ENCODE measurements around the gene MICA.
A peak's percentile ranks its signal among the peaks of the same experiment; 100 is the strongest.
"Not testable (repeated sequence)": the region's sequence is repeated elsewhere in the genome, so short reads cannot be mapped to it uniquely, and the experiment has no call there.

MICA gene

DNA sequence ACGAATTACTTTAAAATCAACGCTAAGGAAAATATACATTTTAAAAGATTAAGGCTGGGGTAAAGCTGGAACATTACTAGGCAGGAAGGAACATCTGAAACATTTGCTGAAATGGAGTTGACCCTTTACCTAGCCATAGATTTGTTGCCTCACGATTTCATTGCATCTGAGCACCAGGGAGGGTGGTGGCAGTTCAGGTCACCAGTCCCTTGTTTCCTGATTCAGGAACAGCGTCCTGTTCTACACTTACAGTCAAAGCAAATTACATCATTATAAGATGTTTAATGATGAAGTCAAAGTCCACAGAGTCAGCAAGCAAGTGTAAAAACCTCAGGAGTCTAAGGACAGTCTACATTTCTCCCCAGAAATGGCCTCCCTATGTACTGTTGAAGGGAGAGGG lies 9.0 kb upstream of the MICA start:
- H3K4me3 ChIP-seq (ENCODE audit: low read depth, low read length) = no peak overlapping the region
- TF ChIP-seq, protein P1, sequence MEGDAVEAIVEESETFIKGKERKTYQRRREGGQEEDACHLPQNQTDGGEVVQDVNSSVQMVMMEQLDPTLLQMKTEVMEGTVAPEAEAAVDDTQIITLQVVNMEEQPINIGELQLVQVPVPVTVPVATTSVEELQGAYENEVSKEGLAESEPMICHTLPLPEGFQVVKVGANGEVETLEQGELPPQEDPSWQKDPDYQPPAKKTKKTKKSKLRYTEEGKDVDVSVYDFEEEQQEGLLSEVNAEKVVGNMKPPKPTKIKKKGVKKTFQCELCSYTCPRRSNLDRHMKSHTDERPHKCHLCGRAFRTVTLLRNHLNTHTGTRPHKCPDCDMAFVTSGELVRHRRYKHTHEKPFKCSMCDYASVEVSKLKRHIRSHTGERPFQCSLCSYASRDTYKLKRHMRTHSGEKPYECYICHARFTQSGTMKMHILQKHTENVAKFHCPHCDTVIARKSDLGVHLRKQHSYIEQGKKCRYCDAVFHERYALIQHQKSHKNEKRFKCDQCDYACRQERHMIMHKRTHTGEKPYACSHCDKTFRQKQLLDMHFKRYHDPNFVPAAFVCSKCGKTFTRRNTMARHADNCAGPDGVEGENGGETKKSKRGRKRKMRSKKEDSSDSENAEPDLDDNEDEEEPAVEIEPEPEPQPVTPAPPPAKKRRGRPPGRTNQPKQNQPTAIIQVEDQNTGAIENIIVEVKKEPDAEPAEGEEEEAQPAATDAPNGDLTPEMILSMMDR (IDR thresholded peaks at IDR 0.05; ENCODE audit: low read depth, low read length) = no peak

DNA sequence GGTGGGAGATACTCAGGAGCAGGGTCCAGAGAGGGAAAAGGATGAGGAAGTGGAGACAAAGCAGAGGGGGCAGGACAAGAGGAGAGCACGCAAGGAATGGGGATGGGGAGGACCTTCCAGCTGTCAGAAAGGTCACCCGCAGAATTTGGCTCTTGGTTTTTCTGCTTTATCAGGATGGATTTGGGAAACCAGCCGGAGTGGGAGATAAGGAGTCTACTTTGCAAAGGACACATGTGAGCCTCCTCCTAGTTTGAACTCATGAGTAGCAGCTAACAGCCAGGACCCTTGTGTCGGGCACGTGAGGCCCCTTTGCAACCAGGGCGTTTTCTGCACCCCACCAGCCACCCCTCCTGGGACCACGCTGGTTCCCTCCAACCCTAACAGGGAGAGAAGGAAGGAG lies 7.6 kb upstream of the MICA start:
- TF ChIP-seq, protein P1 (IDR thresholded peaks at IDR 0.05; ENCODE audit: low read depth, low read length) = no peak
- H3K4me3 ChIP-seq (ENCODE audit: low read depth, low read length) = no peak overlapping the region

DNA sequence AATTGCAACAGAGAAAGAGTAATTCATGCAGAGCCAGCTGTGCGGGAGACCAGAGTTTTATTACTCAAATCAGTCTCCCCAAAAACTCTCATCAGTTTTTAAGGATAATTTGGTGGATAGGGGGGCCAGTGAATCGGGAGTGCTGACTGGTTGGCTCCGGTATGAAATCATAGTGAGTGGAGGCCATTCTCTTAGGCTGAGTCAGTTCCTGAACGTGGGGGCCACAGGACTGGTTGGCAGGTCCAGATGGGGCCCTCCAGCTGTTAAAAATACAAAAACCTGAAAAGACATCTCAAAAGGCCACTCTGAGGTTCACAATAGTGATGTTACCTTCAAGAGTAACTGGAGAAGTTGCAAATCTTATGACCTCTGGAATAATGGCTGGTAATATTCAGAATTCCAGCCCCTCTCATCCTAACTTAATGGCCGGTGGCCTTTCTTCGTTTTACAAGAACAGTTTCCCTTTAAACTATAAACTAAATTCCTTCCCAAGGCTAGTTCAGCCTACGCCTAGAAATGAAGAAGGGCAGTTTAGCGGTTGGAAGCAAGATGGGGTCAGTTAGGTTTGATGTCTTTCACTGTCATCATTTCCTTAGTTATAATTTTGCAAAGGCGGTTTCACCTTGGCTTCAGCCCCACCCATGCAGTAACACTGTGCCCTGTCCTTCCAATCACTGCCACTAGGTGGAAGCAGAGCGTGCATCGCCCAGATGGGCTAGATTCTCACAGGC lies 6.8 kb upstream of the MICA start:
- TF ChIP-seq, protein P1 (IDR thresholded peaks at IDR 0.05; ENCODE audit: low read depth, low read length) = peak; percentile 84
- H3K4me3 ChIP-seq (ENCODE audit: low read depth, low read length) = no peak overlapping the region

DNA sequence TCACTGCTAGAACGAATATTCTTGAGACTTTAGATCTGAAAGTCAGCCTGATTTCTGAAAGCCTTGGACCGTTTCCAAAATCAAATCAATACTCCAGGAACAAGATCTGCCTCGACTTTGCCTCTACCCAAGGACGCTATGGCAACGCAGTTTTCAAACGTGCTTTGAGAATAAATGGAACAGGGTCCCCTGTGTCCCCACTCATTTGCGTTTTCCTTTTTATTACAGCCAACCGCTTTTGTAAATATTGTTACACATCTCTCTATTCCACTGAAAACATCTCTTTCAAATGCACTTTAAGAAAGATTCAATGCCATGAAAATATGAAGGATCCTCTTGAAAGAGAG lies 6.3 kb upstream of the MICA start:
- H3K4me3 ChIP-seq (ENCODE audit: low read depth, low read length) = not testable (repeated sequence)

DNA sequence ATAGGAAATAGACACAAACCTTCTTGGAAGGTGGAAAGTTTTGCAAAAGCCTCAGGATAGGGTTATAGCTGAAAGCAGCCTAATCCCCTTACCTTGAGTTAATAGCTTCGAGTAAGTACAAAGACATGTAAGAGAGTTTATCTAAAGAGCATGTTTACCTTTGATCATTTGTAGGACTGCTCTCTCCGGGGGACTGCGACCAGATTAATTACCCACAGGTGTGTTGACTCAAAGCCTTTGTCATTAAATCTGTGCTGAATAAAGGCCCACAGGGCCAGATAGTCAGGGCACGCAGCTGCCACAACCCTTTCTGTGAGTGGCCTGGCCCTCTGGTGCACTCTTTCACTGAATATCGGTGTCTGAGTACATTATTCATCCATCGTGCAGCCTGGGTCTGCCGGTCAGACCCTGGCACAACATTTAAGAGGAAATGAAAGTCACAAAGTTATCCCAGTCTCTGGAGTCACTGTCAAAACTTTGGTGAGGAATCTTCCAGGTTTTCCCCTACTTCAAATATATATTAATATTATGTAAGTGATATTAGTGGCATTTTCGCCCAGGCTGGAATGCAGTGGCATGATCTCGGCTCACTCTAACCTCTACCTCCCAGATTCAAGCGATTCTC lies 5.4 kb upstream of the MICA start:
- H3K4me3 ChIP-seq (ENCODE audit: low read depth, low read length) = no peak overlapping the region
- TF ChIP-seq, protein P1 (IDR thresholded peaks at IDR 0.05; ENCODE audit: low read depth, low read length) = no peak

DNA sequence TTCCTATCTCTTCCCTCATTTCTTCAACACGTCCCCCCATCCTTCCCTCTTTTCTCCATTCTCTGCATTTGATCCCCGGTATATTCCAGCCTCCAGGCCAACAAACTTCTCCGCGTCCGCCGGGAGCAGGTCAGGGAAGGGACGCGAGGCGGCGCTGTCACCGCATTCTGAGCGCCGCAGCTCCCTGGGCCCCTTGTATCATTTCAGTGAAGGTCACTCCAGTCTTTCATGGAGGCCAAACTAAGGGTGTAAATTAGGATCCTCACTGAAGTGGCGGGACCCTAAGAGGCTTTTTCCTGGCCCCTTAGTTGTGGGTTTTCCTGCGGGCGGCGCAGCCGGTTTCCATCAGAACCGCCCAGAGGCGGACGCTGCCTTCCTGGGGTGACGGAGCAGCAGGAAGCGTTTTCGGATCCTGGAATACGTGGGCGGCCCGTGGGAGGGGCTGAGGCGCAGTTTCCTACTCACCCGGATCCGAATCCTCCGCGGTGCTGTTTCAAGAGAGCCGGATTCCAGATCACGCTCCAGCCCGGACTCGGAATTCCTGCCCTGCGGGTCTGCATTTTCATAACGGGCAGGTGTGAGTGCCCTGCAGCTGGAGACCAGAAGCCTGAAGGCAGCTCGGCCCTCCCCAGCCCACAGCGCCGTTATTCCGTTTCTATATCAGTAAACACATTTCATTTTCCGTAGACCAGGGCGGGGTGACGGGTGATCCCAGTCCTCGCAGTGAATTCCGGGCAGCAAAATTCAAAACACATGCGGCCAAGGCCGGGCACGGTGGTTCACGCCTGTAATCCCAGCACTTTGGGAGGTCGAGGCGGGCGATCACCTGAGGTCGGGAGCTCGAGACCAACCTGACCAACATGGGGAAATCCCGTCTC lies 3.6 kb upstream of the MICA start:
- TF ChIP-seq, protein P1 (IDR thresholded peaks at IDR 0.05; ENCODE audit: low read depth, low read length) = peak; percentile 98
- peak overlapping the region; percentile 79 for H3K4me3 ChIP-seq (ENCODE audit: low read depth, low read length)

DNA sequence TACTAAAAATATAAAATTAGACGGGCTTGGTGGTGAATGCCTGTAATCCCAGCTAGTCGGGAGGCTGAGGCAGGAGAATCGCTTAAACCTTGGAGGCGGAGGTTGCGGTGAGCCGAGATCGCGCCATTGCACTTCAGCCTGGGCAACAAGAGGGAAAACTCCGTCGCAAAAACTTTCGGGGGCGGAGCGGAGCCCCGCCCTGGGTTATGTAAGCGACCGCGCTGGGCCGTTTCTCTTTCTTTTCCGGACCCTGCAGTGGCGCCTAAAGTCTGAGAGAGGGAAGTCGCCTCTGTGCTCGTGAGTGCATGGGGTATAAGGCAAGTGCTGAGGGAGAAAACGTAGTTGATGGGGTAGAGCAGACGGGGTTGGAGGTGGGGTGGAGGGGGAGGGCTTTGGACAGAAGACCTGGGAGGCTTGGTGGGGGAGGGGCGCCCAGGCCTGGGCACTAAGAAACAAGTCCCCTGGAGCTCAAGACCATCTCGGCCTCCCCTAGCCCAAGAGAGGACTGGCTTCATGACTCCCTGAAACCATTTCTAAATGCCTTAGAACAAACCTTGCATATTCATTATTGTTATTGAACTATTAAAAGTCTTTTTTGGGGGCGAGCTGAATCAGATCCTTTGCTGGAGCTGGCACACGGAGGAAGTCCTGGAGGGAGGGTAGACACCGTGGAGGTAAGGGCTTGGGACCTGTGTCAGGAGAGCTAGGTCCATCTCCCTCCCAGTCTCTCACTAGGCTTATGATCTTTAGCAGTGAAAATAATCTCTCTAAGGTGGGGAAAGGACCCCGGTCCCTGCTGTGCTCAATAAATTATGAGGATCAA lies 2.7 kb upstream of the MICA start:
- TF ChIP-seq, protein P1 (IDR thresholded peaks at IDR 0.05; ENCODE audit: low read depth, low read length) = no peak
- H3K4me3 ChIP-seq (ENCODE audit: low read depth, low read length) = peak overlapping the region; percentile 79

Measured in WI38 (cell line).